Stimulated activated CD4-positive, alpha-beta T cell treated with anti-CD3 and anti-CD28 coated beads, Interleukin-2, amount 100 ng/mL, for 24 hours (primary cell): ENCODE measurements around the gene CYP4F3.
"Not testable (repeated sequence)": the region's sequence is repeated elsewhere in the genome, so short reads cannot be mapped to it uniquely, and the experiment has no call there.

Experiments
- DNase-seq, 2 donors: peaks; one replicate each; pipeline ENCODE4 v3.0.0-alpha.2; 2020

Gene CYP4F3

DNA sequence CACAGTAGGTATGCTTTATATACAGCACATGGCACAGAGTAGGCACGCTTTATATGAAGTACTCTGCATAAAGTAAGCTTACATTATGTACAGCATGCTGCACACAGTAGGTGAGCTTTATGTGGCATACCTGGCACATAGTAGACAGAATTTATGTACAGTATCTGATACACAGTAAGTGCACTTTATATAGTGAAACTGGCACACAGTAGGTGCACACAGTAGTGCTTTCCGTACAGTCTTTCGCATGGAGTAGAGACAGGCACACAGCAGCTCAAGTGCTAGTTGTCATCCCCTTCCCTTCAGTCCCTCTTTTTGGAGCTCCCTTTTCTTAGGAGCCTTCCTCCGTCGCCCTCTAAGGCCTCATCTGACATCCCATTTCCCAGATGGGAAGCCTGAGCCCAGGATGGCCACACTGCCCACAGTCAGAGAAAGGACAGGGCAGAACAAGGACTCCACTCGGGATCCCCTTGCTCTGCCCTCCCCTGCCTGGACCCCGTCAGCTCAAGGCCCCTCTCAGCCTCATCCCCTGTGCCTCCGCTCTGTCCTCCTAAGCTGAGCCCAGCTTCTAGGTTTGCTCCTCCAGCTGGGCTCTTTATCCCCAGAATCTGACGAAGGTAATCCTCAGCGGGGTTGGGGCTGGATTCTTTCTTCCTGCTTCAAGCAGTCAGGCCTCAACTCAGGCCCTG lies 31.3 kb downstream of the CYP4F3 start:
- DNase-seq, result no peak

GRCh38 chr19:15672580-15673175 lies 32.0 kb downstream of the CYP4F3 start, which contains the start of gene CYP4F12:
Gene CYP4F12, plus strand, starts transcription at chr19:15673087. Its CDS starts 443 bp downstream, at chr19:15673530.
- DNase-seq, result peak; percentile 20 to 29

GRCh38 chr19:15673176-15673654 lies 32.5 kb downstream of the CYP4F3 start:
- DNase-seq, result no peak

DNA sequence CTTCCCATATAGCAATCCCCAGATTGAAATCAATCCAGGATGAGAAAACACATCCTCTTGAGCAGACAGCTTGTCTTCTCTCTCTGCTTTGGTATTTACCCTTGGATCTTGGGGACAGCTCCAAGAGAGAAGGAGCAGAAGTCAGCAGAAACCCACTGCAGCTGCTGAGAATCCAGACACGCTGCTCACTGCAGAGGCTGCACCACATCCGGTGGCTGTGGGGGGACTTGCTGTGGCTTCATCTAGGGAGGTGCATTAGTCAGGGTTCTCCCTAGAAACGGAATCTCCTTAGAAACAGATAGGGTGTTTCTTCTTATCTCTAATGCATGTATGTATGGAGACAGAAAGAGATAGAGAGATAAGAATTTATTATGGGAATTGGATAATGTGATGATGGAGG lies 34.9 kb downstream of the CYP4F3 start:
- DNase-seq, result no peak

- DNase-seq, result no peak
Measured at GRCh38 chr19:15679089-15679488, 38.4 kb downstream of the CYP4F3 start.

GRCh38 chr19:15679865-15680264 lies 39.2 kb downstream of the CYP4F3 start:
- not testable (repeated sequence) for DNase-seq

- DNase-seq, result no peak
Measured at GRCh38 chr19:15680478-15681322, 40.0 kb downstream of the CYP4F3 start.

DNA sequence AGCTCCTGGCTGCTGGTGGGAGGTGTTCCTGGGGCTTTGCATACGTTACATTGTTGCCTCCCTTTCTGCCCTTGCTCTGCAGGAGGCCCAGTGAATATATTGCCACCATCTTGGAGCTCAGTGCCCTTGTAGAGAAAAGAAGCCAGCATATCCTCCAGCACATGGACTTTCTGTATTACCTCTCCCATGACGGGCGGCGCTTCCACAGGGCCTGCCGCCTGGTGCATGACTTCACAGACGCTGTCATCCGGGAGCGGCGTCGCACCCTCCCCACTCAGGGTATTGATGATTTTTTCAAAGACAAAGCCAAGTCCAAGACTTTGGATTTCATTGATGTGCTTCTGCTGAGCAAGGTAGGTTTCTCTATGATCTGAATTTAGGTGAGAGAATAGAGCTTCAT lies 42.7 kb downstream of the CYP4F3 start:
- DNase-seq, result no peak

DNA sequence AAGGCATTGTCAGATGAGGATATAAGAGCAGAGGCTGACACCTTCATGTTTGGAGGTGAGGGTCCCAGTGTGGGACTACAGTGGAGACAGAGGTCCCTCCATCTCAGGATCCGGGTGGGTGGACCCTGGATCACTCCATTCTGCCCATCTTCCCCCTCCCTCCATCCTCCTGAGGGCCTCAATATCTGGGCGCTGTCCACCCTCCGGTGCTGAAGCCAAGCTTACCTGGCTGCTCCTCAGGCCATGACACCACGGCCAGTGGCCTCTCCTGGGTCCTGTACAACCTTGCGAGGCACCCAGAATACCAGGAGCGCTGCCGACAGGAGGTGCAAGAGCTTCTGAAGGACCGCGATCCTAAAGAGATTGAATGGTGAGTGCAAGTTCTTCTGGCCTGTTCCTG lies 44.1 kb downstream of the CYP4F3 start:
- no peak for DNase-seq

DNA sequence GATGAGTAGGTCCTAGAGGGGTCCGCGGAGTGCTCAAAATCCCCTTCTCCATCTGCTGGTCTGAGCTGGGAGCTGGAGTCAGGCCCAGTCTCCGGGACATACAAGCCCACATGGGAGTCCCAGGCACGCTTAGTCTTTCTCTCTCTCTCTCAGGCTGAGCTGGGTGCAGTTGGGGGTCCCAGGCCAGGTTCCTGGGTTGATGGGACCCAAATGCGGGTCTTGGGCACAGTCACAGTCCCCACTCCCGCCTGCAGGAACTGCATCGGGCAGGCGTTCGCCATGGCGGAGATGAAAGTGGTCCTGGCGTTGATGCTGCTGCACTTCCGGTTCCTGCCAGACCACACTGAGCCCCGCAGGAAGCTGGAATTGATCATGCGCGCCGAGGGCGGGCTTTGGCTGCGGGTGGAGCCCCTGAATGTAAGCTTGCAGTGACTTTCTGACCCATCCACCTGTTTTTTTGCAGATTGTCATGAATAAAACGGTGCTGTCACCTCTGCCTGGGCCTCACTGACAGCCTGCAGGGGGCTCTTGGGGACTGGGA lies 56.0 kb downstream of the CYP4F3 start:
- no peak for DNase-seq

- DNase-seq, result no peak
Measured at GRCh38 chr19:15701757-15702533, 61.2 kb downstream of the CYP4F3 start.

DNA sequence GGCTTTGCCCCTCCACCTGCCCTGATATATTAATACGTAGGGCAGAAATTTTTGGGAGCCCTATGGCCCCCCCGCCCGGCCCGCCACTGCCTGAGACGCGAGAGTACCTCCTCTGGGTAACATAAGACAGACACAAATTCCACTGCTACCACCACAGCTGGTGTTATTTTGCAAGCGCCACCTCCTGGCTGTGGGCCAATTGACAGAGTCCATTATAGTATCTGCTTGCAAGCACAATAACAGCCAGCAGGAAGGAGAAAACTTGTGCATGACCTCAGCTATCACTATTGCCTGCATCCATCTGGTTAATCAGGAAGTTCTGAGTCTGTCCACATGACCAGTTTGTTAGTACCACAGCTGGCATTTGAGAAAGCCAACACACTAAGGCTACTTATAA lies 61.8 kb downstream of the CYP4F3 start:
- peak in 1 of 2 donors; percentile 27 for DNase-seq
